Left lobe of liver (tissue), 2 donors: Measurements from ENCODE around the gene MSN. TPM values are rescaled to one million over a fixed set of nuclear protein-coding genes. Genes with fewer than 3 reads are reported as not detected.

Experiments
- ATAC-seq: fragments of 200-7000 bp; cut with Tn5 transposase; one replicate; pipeline ENCODE4 v1.9.1; 2020; ENCODE audit warnings: mild to moderate bottlenecking, moderate library complexity
- DNase-seq: peaks from one replicate; pipeline ENCODE4 v3.0.0-alpha.2; 2020; ENCODE audit warnings: low spot score
- total RNA-seq: library from RNA; stranded (reverse); gene quantifications from one replicate; pipeline ENCODE4 v1.2.1, GENCODE V29; 2021
- donor health status: DM: no; HTN: no; CAD: no; lungs with moderate emphysema.
- donor health status: DM: no; HTN: yes; CAD: no.

MSN gene
- total RNA-seq, 1 donor from 2014 or later, result 88.7 TPM

- ATAC-seq (no peak), DNase-seq (no peak)
Observed at GRCh38 chrX:65783746-65784145, 116.3 kb downstream of the MSN start.

Other genes starting within 250 kb of the MSN start
- 13.8 TPM for gene LAS1L, start 132.9 kb upstream of the MSN start, total RNA-seq